OCI-LY1 (cell line): ENCODE data around the gene SMYD3.

ENCODE experiments used
- H2AFZ ChIP-seq: fragments of 200-600 bp; sonication (generic), shearing (Covaris generic); 2 replicates; pipeline ENCODE4 v1.6.0; 2014; ENCODE audit warnings: antibody characterized with exemption, mild to moderate bottlenecking, low read length
- H3F3A ChIP-seq: fragments of 200-600 bp; sonication (generic), shearing (Covaris generic); 2 replicates; pipeline ENCODE4 v1.6.0; 2014; ENCODE audit warnings: mild to moderate bottlenecking, antibody characterized with exemption, low read length, moderate library complexity; ENCODE audit not compliant: insufficient read depth
- H3K27ac ChIP-seq: fragments of 200-600 bp; sonication (generic); 2 replicates; pipeline ENCODE4 v1.5.1; 2014; ENCODE audit warnings: low read length, mixed run types, mild to moderate bottlenecking, low read depth; ENCODE audit not compliant: poor library complexity, severe bottlenecking
- H3K27me3 ChIP-seq: fragments of 200-600 bp; sonication (generic); 2 replicates; pipeline ENCODE4 v1.6.0; 2014; ENCODE audit warnings: antibody characterized with exemption, mild to moderate bottlenecking, low read length, moderate library complexity; ENCODE audit not compliant: insufficient read depth
- H3K36me3 ChIP-seq: fragments of 200-600 bp; sonication (generic); 2 replicates; pipeline ENCODE4 v1.6.1; 2014; ENCODE audit warnings: mild to moderate bottlenecking, antibody characterized with exemption, low read length, moderate library complexity, mixed read lengths; ENCODE audit not compliant: insufficient read depth
- H3K4me1 ChIP-seq: fragments of 200-600 bp; sonication (generic); 2 replicates; pipeline ENCODE4 v1.5.1; 2014; ENCODE audit warnings: mild to moderate bottlenecking, low read length, moderate library complexity; ENCODE audit not compliant: insufficient read depth, severe bottlenecking
- H3K4me2 ChIP-seq: fragments of 200-600 bp; sonication (generic), shearing (Covaris generic); 2 replicates; pipeline ENCODE4 v1.6.1; 2014; ENCODE audit warnings: low read length
- H3K4me3 ChIP-seq: fragments of 200-600 bp; sonication (generic); 2 replicates; pipeline ENCODE4 v1.5.1; 2014; ENCODE audit warnings: low read length, low read depth, mild to moderate bottlenecking, mixed read lengths; ENCODE audit not compliant: poor library complexity, severe bottlenecking
- H3K79me2 ChIP-seq: fragments of 200-600 bp; shearing (Covaris generic); 2 replicates; pipeline ENCODE4 v1.6.1; 2016; ENCODE audit warnings: mixed run types, low read length, mixed read lengths; ENCODE audit not compliant: insufficient read depth
- H3K9ac ChIP-seq: fragments of 200-600 bp; sonication (generic), shearing (Covaris generic); 2 replicates; pipeline ENCODE4 v1.6.1; 2014; ENCODE audit warnings: mild to moderate bottlenecking, low read length, mixed read lengths
- H3K9me2 ChIP-seq: fragments of 200-600 bp; sonication (generic), shearing (Covaris generic); 2 replicates; pipeline ENCODE4 v1.6.1; 2014; ENCODE audit warnings: low read depth, mild to moderate bottlenecking, low read length, mixed read lengths
- H3K9me3 ChIP-seq: fragments of 200-600 bp; shearing (Covaris generic); 2 replicates; pipeline ENCODE4 v1.6.1; 2014; ENCODE audit warnings: low read length, mixed read lengths
- H4K20me1 ChIP-seq: fragments of 200-600 bp; sonication (generic), shearing (Covaris generic); 2 replicates; pipeline ENCODE4 v1.6.0; 2016; ENCODE audit warnings: mild to moderate bottlenecking, low read length; ENCODE audit not compliant: insufficient read depth
- EZH2 ChIP-seq: fragments of 200-600 bp; sonication (generic), shearing (Covaris generic); IDR thresholded peaks from 2 replicates; pipeline ENCODE4 v1.8.0; 2017; ENCODE audit warnings: borderline replicate concordance, mixed run types, mild to moderate bottlenecking, antibody characterized with exemption, low read length, moderate library complexity, mixed read lengths
- TF ChIP-seq, protein P1 (sequence below): fragments of 200-600 bp; sonication (generic), shearing (Covaris generic); IDR thresholded peaks from 2 replicates; pipeline ENCODE4 v1.5.1; 2017; ENCODE audit warnings: mild to moderate bottlenecking, antibody characterized with exemption, low read length, moderate library complexity, mixed read lengths

Gene SMYD3

DNA sequence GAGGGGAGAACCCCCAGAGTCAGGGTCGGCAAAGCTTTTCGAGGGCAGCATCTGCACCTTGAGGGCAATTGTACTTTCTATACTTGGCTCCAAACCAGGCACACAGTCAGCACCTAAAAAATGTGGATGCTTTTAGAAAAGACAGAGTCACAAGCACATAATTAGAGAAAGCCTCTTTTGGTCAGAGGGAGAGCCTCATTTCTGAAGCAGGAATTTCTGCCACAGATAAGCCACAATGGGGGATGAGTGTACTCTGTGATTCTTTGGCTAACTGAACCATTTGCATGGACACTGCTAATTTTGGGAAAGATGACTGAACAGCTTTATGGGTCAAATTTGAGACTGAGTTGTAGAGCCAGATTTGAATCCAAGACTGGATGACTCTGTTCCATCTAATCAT is 716.6 kb downstream of the SMYD3 start:
- no peaks in the 10 kb centered on the region for H3K9me3 ChIP-seq
- H3F3A ChIP-seq: no peaks in the 10 kb centered on the region
- H3K36me3 ChIP-seq: no peaks in the 10 kb centered on the region
- H3K4me3 ChIP-seq: no peak overlapping the region
- H3K9ac ChIP-seq: no peak overlapping the region
- TF ChIP-seq EZH2: no peak
- TF ChIP-seq, protein P1, sequence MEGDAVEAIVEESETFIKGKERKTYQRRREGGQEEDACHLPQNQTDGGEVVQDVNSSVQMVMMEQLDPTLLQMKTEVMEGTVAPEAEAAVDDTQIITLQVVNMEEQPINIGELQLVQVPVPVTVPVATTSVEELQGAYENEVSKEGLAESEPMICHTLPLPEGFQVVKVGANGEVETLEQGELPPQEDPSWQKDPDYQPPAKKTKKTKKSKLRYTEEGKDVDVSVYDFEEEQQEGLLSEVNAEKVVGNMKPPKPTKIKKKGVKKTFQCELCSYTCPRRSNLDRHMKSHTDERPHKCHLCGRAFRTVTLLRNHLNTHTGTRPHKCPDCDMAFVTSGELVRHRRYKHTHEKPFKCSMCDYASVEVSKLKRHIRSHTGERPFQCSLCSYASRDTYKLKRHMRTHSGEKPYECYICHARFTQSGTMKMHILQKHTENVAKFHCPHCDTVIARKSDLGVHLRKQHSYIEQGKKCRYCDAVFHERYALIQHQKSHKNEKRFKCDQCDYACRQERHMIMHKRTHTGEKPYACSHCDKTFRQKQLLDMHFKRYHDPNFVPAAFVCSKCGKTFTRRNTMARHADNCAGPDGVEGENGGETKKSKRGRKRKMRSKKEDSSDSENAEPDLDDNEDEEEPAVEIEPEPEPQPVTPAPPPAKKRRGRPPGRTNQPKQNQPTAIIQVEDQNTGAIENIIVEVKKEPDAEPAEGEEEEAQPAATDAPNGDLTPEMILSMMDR: no peak
- no peaks in the 10 kb centered on the region for H3K27me3 ChIP-seq
- no peaks in the 10 kb centered on the region for H4K20me1 ChIP-seq
- H2AFZ ChIP-seq: no peak overlapping the region
- H3K9me2 ChIP-seq: no peaks in the 10 kb centered on the region
- H3K79me2 ChIP-seq: no peaks in the 10 kb centered on the region
- H3K4me2 ChIP-seq: no peak overlapping the region
- no peaks in the 10 kb centered on the region for H3K4me1 ChIP-seq
- no peak overlapping the region for H3K27ac ChIP-seq

DNA sequence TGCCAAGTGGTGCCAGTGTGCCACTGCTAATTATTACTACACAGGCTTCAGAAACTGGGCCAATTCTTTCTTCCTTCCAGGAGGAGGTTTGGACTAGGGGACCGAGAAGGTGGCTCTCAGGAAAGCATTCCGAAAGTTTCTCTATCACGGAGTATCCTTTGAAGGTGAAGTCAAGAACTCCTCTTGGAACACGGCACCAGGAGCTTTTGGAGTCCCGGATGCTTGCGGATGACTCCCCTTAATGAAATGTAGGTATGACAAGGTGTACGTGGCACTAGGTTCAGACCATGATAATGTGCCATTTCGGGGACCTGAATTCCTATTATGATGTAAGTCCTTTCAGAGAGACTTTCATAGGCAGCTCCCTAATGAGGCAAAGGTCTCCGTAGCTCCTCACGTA is 718.2 kb downstream of the SMYD3 start:
- H3K4me2 ChIP-seq: no peak overlapping the region

DNA sequence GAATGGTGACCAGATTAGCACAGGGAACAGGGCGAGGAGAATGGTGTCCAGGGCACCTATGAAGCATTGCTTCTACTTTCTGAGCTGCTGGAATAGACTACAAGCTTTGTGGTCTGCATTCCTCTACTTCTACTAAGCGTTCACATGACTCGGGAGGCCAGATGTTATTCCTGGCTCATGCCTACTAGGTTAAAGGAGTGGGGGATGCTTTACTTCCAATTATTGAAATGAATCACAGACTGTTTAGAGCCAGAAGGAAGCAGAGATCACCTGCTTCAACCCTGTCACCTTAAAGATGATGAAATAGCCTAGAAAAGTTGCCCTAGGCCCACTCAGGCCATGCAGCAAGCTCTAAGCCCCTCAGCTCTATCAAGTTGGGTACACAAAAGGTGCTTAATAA is 718.8 kb downstream of the SMYD3 start:
- H3K27ac ChIP-seq: no peak overlapping the region
- no peaks in the 10 kb centered on the region for H3K9me3 ChIP-seq
- no peak overlapping the region for H3K4me3 ChIP-seq
- H4K20me1 ChIP-seq: no peaks in the 10 kb centered on the region
- no peak for TF ChIP-seq EZH2
- TF ChIP-seq, protein P1: no peak
- H3K79me2 ChIP-seq: no peaks in the 10 kb centered on the region
- H3K36me3 ChIP-seq: no peaks in the 10 kb centered on the region
- H3K9ac ChIP-seq: no peak overlapping the region
- H3K27me3 ChIP-seq: no peaks in the 10 kb centered on the region
- no peaks in the 10 kb centered on the region for H3K9me2 ChIP-seq
- no peak overlapping the region for H2AFZ ChIP-seq
- H3F3A ChIP-seq: no peaks in the 10 kb centered on the region
- no peaks in the 10 kb centered on the region for H3K4me1 ChIP-seq
- H3K4me2 ChIP-seq: no peak overlapping the region

More for the DNA sequence above, 718.2 kb downstream of the SMYD3 start:
- Histone ChIP-seq H3K79me2 (no peaks in the 10 kb centered on the region), H3K27ac (no peak overlapping the region), H3K4me1 (no peaks in the 10 kb centered on the region), H3K36me3 (no peaks in the 10 kb centered on the region), H3F3A (no peaks in the 10 kb centered on the region), H3K9me2 (no peaks in the 10 kb centered on the region), H3K4me3 (no peak overlapping the region), H4K20me1 (no peaks in the 10 kb centered on the region), H2AFZ (no peak overlapping the region), H3K9me3 (no peaks in the 10 kb centered on the region), H3K9ac (no peak overlapping the region), H3K27me3 (no peaks in the 10 kb centered on the region)
- TF ChIP-seq EZH2: no peak
- TF ChIP-seq, protein P1: no peak
